Nephron progenitor cell (in vitro differentiated cells): ENCODE data around the gene CRTC1.

Experiments
- DNase-seq: peaks from one replicate; pipeline ENCODE4 v3.0.0; 2021
- H3K27ac Mint-ChIP-seq: 2 replicates; pipeline ENCODE4 v1.8.0; 2021; ENCODE audit warnings: mild to moderate bottlenecking, moderate library complexity, mixed read lengths
- H3K27me3 Mint-ChIP-seq: 2 replicates; pipeline ENCODE4 v1.8.0; 2021; ENCODE audit warnings: mild to moderate bottlenecking, low read depth, mixed read lengths; ENCODE audit not compliant: poor library complexity
- H3K36me3 Mint-ChIP-seq: 2 replicates; pipeline ENCODE4 v1.8.0; 2021; ENCODE audit warnings: low read depth, mixed read lengths
- H3K4me1 Mint-ChIP-seq: 2 replicates; pipeline ENCODE4 v1.8.0; 2021; ENCODE audit warnings: mixed read lengths
- H3K4me3 Mint-ChIP-seq: 2 replicates; pipeline ENCODE4 v1.8.0; 2021; ENCODE audit warnings: mild to moderate bottlenecking, moderate library complexity, mixed read lengths
- H3K9me3 Mint-ChIP-seq: 2 replicates; pipeline ENCODE4 v1.8.0; 2021; ENCODE audit warnings: mild to moderate bottlenecking, moderate library complexity, mixed read lengths
- TF ChIP-seq, protein P1 (sequence below): fragments of 200-600 bp; sonication (generic); IDR thresholded peaks from 2 replicates; pipeline ENCODE4 v1.5.0; 2021; ENCODE audit warnings: antibody characterized with exemption

The CRTC1 gene

GRCh38 chr19:18708452-18709231 lies 25.2 kb downstream of the CRTC1 start:
- TF ChIP-seq, protein P1, sequence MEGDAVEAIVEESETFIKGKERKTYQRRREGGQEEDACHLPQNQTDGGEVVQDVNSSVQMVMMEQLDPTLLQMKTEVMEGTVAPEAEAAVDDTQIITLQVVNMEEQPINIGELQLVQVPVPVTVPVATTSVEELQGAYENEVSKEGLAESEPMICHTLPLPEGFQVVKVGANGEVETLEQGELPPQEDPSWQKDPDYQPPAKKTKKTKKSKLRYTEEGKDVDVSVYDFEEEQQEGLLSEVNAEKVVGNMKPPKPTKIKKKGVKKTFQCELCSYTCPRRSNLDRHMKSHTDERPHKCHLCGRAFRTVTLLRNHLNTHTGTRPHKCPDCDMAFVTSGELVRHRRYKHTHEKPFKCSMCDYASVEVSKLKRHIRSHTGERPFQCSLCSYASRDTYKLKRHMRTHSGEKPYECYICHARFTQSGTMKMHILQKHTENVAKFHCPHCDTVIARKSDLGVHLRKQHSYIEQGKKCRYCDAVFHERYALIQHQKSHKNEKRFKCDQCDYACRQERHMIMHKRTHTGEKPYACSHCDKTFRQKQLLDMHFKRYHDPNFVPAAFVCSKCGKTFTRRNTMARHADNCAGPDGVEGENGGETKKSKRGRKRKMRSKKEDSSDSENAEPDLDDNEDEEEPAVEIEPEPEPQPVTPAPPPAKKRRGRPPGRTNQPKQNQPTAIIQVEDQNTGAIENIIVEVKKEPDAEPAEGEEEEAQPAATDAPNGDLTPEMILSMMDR: no peak
- Mint-ChIP-seq H3K9me3 (peaks cover 12% of the 10 kb centered on the region), H3K4me1 (peaks cover 12% of the 10 kb centered on the region), H3K27me3 (no peaks in the 10 kb centered on the region), H3K36me3 (peaks cover 12% of the 10 kb centered on the region), H3K4me3 (no peak overlapping the region), H3K27ac (peak overlapping the region; percentile 89)
- no peak for DNase-seq

- H3K27me3 Mint-ChIP-seq: no peaks in the 10 kb centered on the region
- DNase-seq: no peak
- H3K27ac Mint-ChIP-seq: no peak overlapping the region
- H3K9me3 Mint-ChIP-seq: peaks cover 12% of the 10 kb centered on the region
- TF ChIP-seq, protein P1: no peak
- H3K4me1 Mint-ChIP-seq: peaks cover 12% of the 10 kb centered on the region
- H3K36me3 Mint-ChIP-seq: peaks cover 12% of the 10 kb centered on the region
- no peak overlapping the region for H3K4me3 Mint-ChIP-seq
Measured at GRCh38 chr19:18709546-18709945, 26.1 kb downstream of the CRTC1 start.

- no peak for DNase-seq
- H3K27ac Mint-ChIP-seq: no peak overlapping the region
- peaks cover 12% of the 10 kb centered on the region for H3K4me1 Mint-ChIP-seq
- TF ChIP-seq, protein P1: no peak
- H3K4me3 Mint-ChIP-seq: no peak overlapping the region
- H3K36me3 Mint-ChIP-seq: peaks cover 14% of the 10 kb centered on the region
- H3K27me3 Mint-ChIP-seq: no peaks in the 10 kb centered on the region
- H3K9me3 Mint-ChIP-seq: peaks cover 12% of the 10 kb centered on the region
Measured at GRCh38 chr19:18710186-18710585, 26.7 kb downstream of the CRTC1 start.

GRCh38 chr19:18710996-18711751 lies 27.7 kb downstream of the CRTC1 start:
- Mint-ChIP-seq H3K9me3 (peaks cover 12% of the 10 kb centered on the region), H3K4me3 (no peak overlapping the region), H3K36me3 (peaks cover 16% of the 10 kb centered on the region), H3K27me3 (no peaks in the 10 kb centered on the region), H3K4me1 (peaks cover 12% of the 10 kb centered on the region), H3K27ac (no peak overlapping the region)
- TF ChIP-seq, protein P1: no peak
- no peak for DNase-seq

GRCh38 chr19:18711893-18712292 lies 28.4 kb downstream of the CRTC1 start:
- Mint-ChIP-seq H3K4me3 (no peak overlapping the region), H3K27ac (no peak overlapping the region), H3K36me3 (peaks cover 10% of the 10 kb centered on the region), H3K9me3 (peaks cover 5% of the 10 kb centered on the region), H3K4me1 (peaks cover 17% of the 10 kb centered on the region), H3K27me3 (no peaks in the 10 kb centered on the region)
- no peak for DNase-seq
- TF ChIP-seq, protein P1: no peak
